ENCODE measurements around the gene MAP3K6. TPM values are rescaled to one million over a fixed set of nuclear protein-coding genes. Genes with fewer than 3 reads are reported as not detected.

The MAP3K6 gene
- total RNA-seq, 1 donor from 2014 or later, result 18.3 TPM

- DNase-seq (ENCODE audit: low spot score), result no peak
Measured at GRCh38 chr1:27374362-27375086, 7.8 kb upstream of the MAP3K6 start, which contains the start of gene FCN3. TSS of gene FCN3 (minus strand) at chr1:27374824. CDS start at chr1:27374818, 6 bp downstream.

- no peak for DNase-seq (ENCODE audit: low spot score)
Measured at GRCh38 chr1:27372808-27373690, 6.3 kb upstream of the MAP3K6 start.

GRCh38 chr1:27372022-27372807 lies 5.5 kb upstream of the MAP3K6 start:
- DNase-seq (ENCODE audit: low spot score), result no peak

GRCh38 chr1:27368869-27369582 lies 2.3 kb upstream of the MAP3K6 start:
- DNase-seq (ENCODE audit: low spot score), result no peak

GRCh38 chr1:27367160-27367650 lies 444 bp upstream of the MAP3K6 start:
- DNase-seq (ENCODE audit: low spot score), result no peak

GRCh38 chr1:27366113-27366410 lies 699 bp downstream of the MAP3K6 start:
- DNase-seq (ENCODE audit: low spot score), result peak; percentile 93

GRCh38 chr1:27365372-27366112 lies 1.2 kb downstream of the MAP3K6 start:
- DNase-seq (ENCODE audit: low spot score), result peak; percentile 96

GRCh38 chr1:27364696-27365371 lies 1.9 kb downstream of the MAP3K6 start:
- no peak for DNase-seq (ENCODE audit: low spot score)

- no peak for DNase-seq (ENCODE audit: low spot score)
Measured at GRCh38 chr1:27363766-27364695, 2.7 kb downstream of the MAP3K6 start.

- DNase-seq (ENCODE audit: low spot score), result no peak
Measured at GRCh38 chr1:27361553-27361952, 5.2 kb downstream of the MAP3K6 start.

- no peak for DNase-seq (ENCODE audit: low spot score)
Measured at GRCh38 chr1:27361044-27361402, 5.7 kb downstream of the MAP3K6 start.

- DNase-seq (ENCODE audit: low spot score), result no peak
Measured at GRCh38 chr1:27360159-27361043, 6.4 kb downstream of the MAP3K6 start.

- DNase-seq (ENCODE audit: low spot score), result no peak
Measured at GRCh38 chr1:27359822-27360158, 7.0 kb downstream of the MAP3K6 start.

GRCh38 chr1:27358928-27359313 lies 7.8 kb downstream of the MAP3K6 start:
- no peak for DNase-seq (ENCODE audit: low spot score)

GRCh38 chr1:27358038-27358927 lies 8.5 kb downstream of the MAP3K6 start:
- no peak for DNase-seq (ENCODE audit: low spot score)

GRCh38 chr1:27357281-27358037 lies 9.3 kb downstream of the MAP3K6 start:
- DNase-seq (ENCODE audit: low spot score), result peak; percentile 55
